Peyer's patch (tissue), 4 donors: ENCODE data around the gene TMEM178B. TPM values are rescaled to one million over a fixed set of nuclear protein-coding genes. Genes with fewer than 3 reads are reported as not detected.

Experiments used
- DNase-seq, 3 donors: peaks; one replicate each; pipeline ENCODE4 v3.0.0-alpha.2; 2017 to 2019
- H3K27ac ChIP-seq, 4 donors: fragments of 200-600 bp; sonication (generic); one replicate each; pipeline ENCODE4 v1.5.1; 2016 to 2019
- H3K27me3 ChIP-seq, 2 donors: fragments of 200-600 bp; sonication (generic); one replicate each; pipeline ENCODE4 v1.5.1; 2019
- H3K36me3 ChIP-seq, 3 donors: fragments of 200-600 bp; sonication (generic); one replicate each; pipeline ENCODE4 v1.5.1; 2016 to 2019
- H3K4me1 ChIP-seq, 4 donors: fragments of 200-600 bp; sonication (generic); one replicate each; pipeline ENCODE4 v1.5.1; 2016 to 2019
- H3K4me3 ChIP-seq, 4 donors: fragments of 200-600 bp; sonication (generic); 1 replicate in 3 of 4; 2 replicates in 1 of 4; pipeline ENCODE4 v1.5.1; 2016 to 2019; ENCODE audit warnings: mild to moderate bottlenecking in 1 of 4
- H3K9me3 ChIP-seq, 4 donors: fragments of 200-600 bp; sonication (generic); one replicate each; pipeline ENCODE4 v1.5.1; 2016 to 2019; ENCODE audit warnings: mild to moderate bottlenecking in 1 of 4
- CTCF ChIP-seq, 6 experiments: fragments of 450-650 bp in 4 of 6; fragments of 200-600 bp in 2 of 6; sonication (generic) in 1 of 6; IDR thresholded peaks; one replicate each; pipeline ENCODE4 v1.5.1; 2017 to 2019; ENCODE audit warnings: antibody characterized with exemption in 6 of 6, mild to moderate bottlenecking in 3 of 6, moderate library complexity in 1 of 6
- POLR2A ChIP-seq, 2 donors: fragments of 450-650 bp; IDR thresholded peaks; one replicate each; pipeline ENCODE4 v1.5.1; 2017; ENCODE audit warnings: antibody characterized with exemption in 2 of 2, mild to moderate bottlenecking in 2 of 2, moderate library complexity in 2 of 2
- total RNA-seq, 4 donors: library from RNA; depleted of rRNA; stranded (reverse); fragments of >200 nt; gene quantifications; one replicate each; pipeline ENCODE4 v1.1.0, GENCODE V29; 2016

Gene TMEM178B
- total RNA-seq, 4 donors from 2014 or later, result under 0.01 to 0.66 (median 0.13) TPM; not detected in 1

GRCh38 chr7:141281311-141281710 is 207.4 kb downstream of the TMEM178B start:
- TF ChIP-seq POLR2A (IDR thresholded peaks at IDR 0.05) (no peak), CTCF (IDR thresholded peaks at IDR 0.05) (no peak)
- Histone ChIP-seq H3K27ac (no peak overlapping the region), H3K4me1 (no peaks in the 10 kb centered on the region), H3K9me3 (no peaks in the 10 kb centered on the region), H3K27me3 (no peaks in the 10 kb centered on the region), H3K4me3 (no peak overlapping the region), H3K36me3 (no peaks in the 10 kb centered on the region)
- DNase-seq, result no peak

GRCh38 chr7:141286522-141286921 is 212.7 kb downstream of the TMEM178B start:
- Histone ChIP-seq H3K9me3 (no peaks in the 10 kb centered on the region), H3K4me1 (no peaks in the 10 kb centered on the region), H3K27me3 (no peaks in the 10 kb centered on the region), H3K4me3 (no peak overlapping the region), H3K36me3 (no peaks in the 10 kb centered on the region), H3K27ac (no peak overlapping the region)
- no peak for DNase-seq
- TF ChIP-seq POLR2A (IDR thresholded peaks at IDR 0.05), result no peak
- TF ChIP-seq CTCF (IDR thresholded peaks at IDR 0.05), result no peak

GRCh38 chr7:141287936-141288335 is 214.1 kb downstream of the TMEM178B start:
- no peak for TF ChIP-seq CTCF (IDR thresholded peaks at IDR 0.05)
- TF ChIP-seq POLR2A (IDR thresholded peaks at IDR 0.05), result no peak
- no peaks in the 10 kb centered on the region for H3K36me3 ChIP-seq
- H3K4me3 ChIP-seq, result no peak overlapping the region
- no peaks in the 10 kb centered on the region for H3K4me1 ChIP-seq
- no peak overlapping the region for H3K27ac ChIP-seq
- no peaks in the 10 kb centered on the region for H3K27me3 ChIP-seq
- no peaks in the 10 kb centered on the region for H3K9me3 ChIP-seq
- no peak for DNase-seq

GRCh38 chr7:141288626-141289025 is 214.8 kb downstream of the TMEM178B start:
- no peak for TF ChIP-seq CTCF (IDR thresholded peaks at IDR 0.05)
- no peak for TF ChIP-seq POLR2A (IDR thresholded peaks at IDR 0.05)
- Histone ChIP-seq H3K27ac (no peak overlapping the region), H3K36me3 (no peaks in the 10 kb centered on the region)

GRCh38 chr7:141290365-141290764 is 216.5 kb downstream of the TMEM178B start:
- no peak overlapping the region for H3K27ac ChIP-seq
- H3K36me3 ChIP-seq, result no peaks in the 10 kb centered on the region
- no peak overlapping the region for H3K4me3 ChIP-seq
- no peaks in the 10 kb centered on the region for H3K9me3 ChIP-seq
- no peak for DNase-seq
- no peak for TF ChIP-seq CTCF (IDR thresholded peaks at IDR 0.05)
- TF ChIP-seq POLR2A (IDR thresholded peaks at IDR 0.05), result no peak
- no peaks in the 10 kb centered on the region for H3K27me3 ChIP-seq
- no peaks in the 10 kb centered on the region for H3K4me1 ChIP-seq

More at GRCh38 chr7:141288626-141289025, 214.8 kb downstream of the TMEM178B start:
- no peak overlapping the region for H3K4me3 ChIP-seq
- H3K4me1 ChIP-seq, result no peaks in the 10 kb centered on the region
- H3K9me3 ChIP-seq, result no peaks in the 10 kb centered on the region
- DNase-seq, result no peak
- no peaks in the 10 kb centered on the region for H3K27me3 ChIP-seq

GRCh38 chr7:141290973-141291372 is 217.1 kb downstream of the TMEM178B start:
- no peak overlapping the region for H3K27ac ChIP-seq
- DNase-seq, result no peak
- H3K9me3 ChIP-seq, result no peaks in the 10 kb centered on the region
- no peaks in the 10 kb centered on the region for H3K27me3 ChIP-seq
- H3K4me1 ChIP-seq, result no peaks in the 10 kb centered on the region
- H3K36me3 ChIP-seq, result no peaks in the 10 kb centered on the region
- H3K4me3 ChIP-seq, result no peak overlapping the region
- TF ChIP-seq POLR2A (IDR thresholded peaks at IDR 0.05) (no peak), CTCF (IDR thresholded peaks at IDR 0.05) (no peak)
